ENCODE measurements around the gene PLOD2. TPM values are rescaled to one million over a fixed set of nuclear protein-coding genes. Genes with fewer than 3 reads are reported as not detected.

The PLOD2 gene
- total RNA-seq (10 to 100 TPM; 12.5 to 44.6 (median 16.8) TPM), polyA plus RNA-seq (10 to 100 TPM; 13.7 to 32.7 TPM)
- long read RNA-seq, donor 1, transcript PLOD2-202 (19 exons, 3,665 nt), result minor isoform, 11 of 33 reads
- long read RNA-seq, donor 1, transcript PLOD2-201 (20 exons, 3,732 nt), result major isoform, 12 of 33 reads
- long read RNA-seq, donor 1, partial matches to known transcripts, result 3 of 33 reads
- long read RNA-seq, donor 1, other reads (novel, unspliced or antisense), result 7 of 33 reads
- long read RNA-seq, donor 2, transcript PLOD2-201 (20 exons, 3,732 nt), result major isoform, 21 of 40 reads
- long read RNA-seq, donor 2, transcript PLOD2-202 (19 exons, 3,665 nt), result minor isoform, 12 of 40 reads
- long read RNA-seq, donor 2, partial matches to known transcripts, result 1 of 40 reads
- long read RNA-seq, donor 2, other reads (novel, unspliced or antisense), result 6 of 40 reads
- long read RNA-seq, donor 3, transcript PLOD2-201 (20 exons, 3,732 nt), result major isoform, 14 of 39 reads
- long read RNA-seq, donor 3, transcript PLOD2-202 (19 exons, 3,665 nt), result minor isoform, 9 of 39 reads
- long read RNA-seq, donor 3, partial matches to known transcripts, result 4 of 39 reads
- long read RNA-seq, donor 3, other reads (novel, unspliced or antisense), result 10 of 39 reads

DNA sequence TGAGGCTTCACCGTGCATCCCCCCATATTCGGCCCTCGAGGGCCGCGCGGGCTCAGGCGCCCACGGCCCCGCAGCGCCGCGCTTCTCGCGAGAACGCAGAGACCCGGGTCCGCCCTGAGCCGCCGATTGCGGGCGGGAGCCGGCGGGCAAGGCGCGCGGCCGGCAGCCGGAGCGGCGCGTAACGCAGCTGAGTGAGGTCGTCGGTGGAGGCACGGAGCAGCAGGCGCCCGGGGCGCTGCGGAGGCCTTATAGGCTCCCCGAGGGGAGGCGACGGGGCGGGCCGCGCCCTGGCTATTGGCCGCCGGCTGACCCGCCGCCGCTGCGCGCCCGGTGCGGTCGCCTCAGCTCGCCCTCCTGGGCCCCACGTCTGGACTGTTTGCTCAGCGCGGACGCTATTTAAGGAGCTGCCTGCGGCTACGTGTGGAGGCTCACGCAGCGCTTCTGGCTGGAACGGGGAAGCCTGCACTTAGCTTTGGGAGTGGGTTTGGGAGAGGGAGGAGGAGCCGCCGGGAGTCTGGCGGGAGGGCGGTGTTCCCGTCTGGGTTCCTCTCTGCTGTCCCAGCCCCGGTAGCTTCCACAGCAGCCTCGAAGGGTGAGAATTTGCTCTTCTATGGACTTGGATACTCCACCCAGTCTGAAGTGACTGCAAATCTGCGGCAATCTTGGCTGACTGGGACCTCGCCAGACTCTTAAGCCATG, at the start of gene PLOD2:
PLOD2 (minus strand) TSS at position 221 of the 699 bp plus-strand sequence; CDS start at position 26, 195 bp downstream.
- WGBS, 2 donors, result 0% methylated on average over 74 of the region's 74 CpGs
- H3K4me3 ChIP-seq, result peak within 1 kb of the TSS; percentile 61 to 88 (median 78)
- TF ChIP-seq, protein P1, sequence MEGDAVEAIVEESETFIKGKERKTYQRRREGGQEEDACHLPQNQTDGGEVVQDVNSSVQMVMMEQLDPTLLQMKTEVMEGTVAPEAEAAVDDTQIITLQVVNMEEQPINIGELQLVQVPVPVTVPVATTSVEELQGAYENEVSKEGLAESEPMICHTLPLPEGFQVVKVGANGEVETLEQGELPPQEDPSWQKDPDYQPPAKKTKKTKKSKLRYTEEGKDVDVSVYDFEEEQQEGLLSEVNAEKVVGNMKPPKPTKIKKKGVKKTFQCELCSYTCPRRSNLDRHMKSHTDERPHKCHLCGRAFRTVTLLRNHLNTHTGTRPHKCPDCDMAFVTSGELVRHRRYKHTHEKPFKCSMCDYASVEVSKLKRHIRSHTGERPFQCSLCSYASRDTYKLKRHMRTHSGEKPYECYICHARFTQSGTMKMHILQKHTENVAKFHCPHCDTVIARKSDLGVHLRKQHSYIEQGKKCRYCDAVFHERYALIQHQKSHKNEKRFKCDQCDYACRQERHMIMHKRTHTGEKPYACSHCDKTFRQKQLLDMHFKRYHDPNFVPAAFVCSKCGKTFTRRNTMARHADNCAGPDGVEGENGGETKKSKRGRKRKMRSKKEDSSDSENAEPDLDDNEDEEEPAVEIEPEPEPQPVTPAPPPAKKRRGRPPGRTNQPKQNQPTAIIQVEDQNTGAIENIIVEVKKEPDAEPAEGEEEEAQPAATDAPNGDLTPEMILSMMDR (IDR thresholded peaks at IDR 0.05), result no peak
- H3K27ac ChIP-seq, result peak within 1 kb of the TSS; percentile 89 to 98 (median 94)
- no peaks in the 10 kb centered on the region for H3K36me3 ChIP-seq
- peaks cover 0 to 63% (median 44%) of the 10 kb centered on the region in 9 donors for H3K4me1 ChIP-seq
- H3K9me3 ChIP-seq, result no peaks in the 10 kb centered on the region
- peak; percentile 72 to 95 (median 80) for ATAC-seq
- H3K27me3 ChIP-seq, result peaks cover 0 to 32% (median 0%) of the 10 kb centered on the region in 7 donors
- peak; percentile 72 to 82 for DNase-seq
- intact Hi-C loops (cut with DNase I), result loop anchor here in 4 of 10 donors (5.0 to 10.0 kb wide), 5 partner anchors 84 to 384 kb away; partner anchors contain the start of gene PLSCR1 (in 1 of the 4)

DNA sequence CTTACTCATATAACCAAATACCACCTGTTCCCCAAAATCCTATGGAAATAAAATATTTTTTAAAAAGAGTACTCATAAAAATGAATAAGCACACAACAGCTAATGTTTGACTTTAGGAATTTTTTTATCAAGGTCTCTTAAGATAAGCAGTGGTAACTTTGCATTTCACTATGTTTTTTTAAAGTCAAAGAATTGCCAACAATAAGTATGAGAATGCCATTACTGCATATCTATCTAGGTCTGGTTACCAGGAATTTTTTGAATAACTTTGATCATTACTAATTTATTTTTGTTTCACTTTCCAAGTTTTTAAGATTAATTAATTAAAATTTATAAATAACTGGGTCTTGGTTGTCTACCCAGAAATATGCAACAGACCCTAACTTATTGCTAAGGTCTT, 48.4 kb upstream of the PLOD2 start:
- Histone ChIP-seq H3K9me3 (no peaks in the 10 kb centered on the region), H3K36me3 (peaks cover 0 to 36% (median 11%) of the 10 kb centered on the region in 9 donors), H3K4me1 (no peaks in the 10 kb centered on the region), H3K27ac (no peak overlapping the region), H3K4me3 (no peak overlapping the region), H3K27me3 (no peaks in the 10 kb centered on the region)
- TF ChIP-seq, protein P1 (IDR thresholded peaks at IDR 0.05), result no peak
- ATAC-seq (no peak), DNase-seq (no peak)
- intact Hi-C loops (cut with DNase I), result no loop called here

GRCh38 chr3:146203776-146204175, 42.8 kb upstream of the PLOD2 start:
- peaks cover 0 to 61% (median 14%) of the 10 kb centered on the region in 9 donors for H3K36me3 ChIP-seq
- DNase-seq (no peak), ATAC-seq (no peak)
- intact Hi-C loops (cut with DNase I), result no loop called here
- no peaks in the 10 kb centered on the region for H3K27me3 ChIP-seq
- TF ChIP-seq, protein P1 (IDR thresholded peaks at IDR 0.05), result no peak
- H3K4me1 ChIP-seq, result peaks cover 0 to 14% (median 0%) of the 10 kb centered on the region in 9 donors
- no peak overlapping the region for H3K4me3 ChIP-seq
- no peaks in the 10 kb centered on the region for H3K9me3 ChIP-seq
- H3K27ac ChIP-seq, result no peak overlapping the region
